H1 (cell line): ENCODE results near the gene PCDHGB7. TPM values are rescaled to one million over a fixed set of nuclear protein-coding genes. Genes with fewer than 3 reads are reported as not detected.

Experiments
- CBX8 ChIP-seq: fragments of 300-800, 300-1000 bp; sonication (generic); IDR thresholded peaks from 2 replicates; pipeline ENCODE4 v1.7.1; 2016; ENCODE audit warnings: low read depth, low read length, borderline replicate concordance
- CEBPB ChIP-seq: IDR thresholded peaks from 2 replicates; pipeline ENCODE4 v1.6.1; 2012; ENCODE audit warnings: low read depth, low read length
- FOSL1 ChIP-seq: IDR thresholded peaks from 2 replicates; pipeline ENCODE4 v1.6.1; 2011; ENCODE audit warnings: mild to moderate bottlenecking, low read depth, low read length, moderate library complexity; ENCODE audit not compliant: insufficient read depth
- KDM4A ChIP-seq: IDR thresholded peaks from one replicate; pipeline ENCODE4 v1.7.1; 2012; ENCODE audit warnings: low read depth, mild to moderate bottlenecking, moderate library complexity, low read length, inconsistent platforms; ENCODE audit not compliant: severe bottlenecking
- RFX5 ChIP-seq: IDR thresholded peaks from 2 replicates; pipeline ENCODE4 v1.6.1; 2011; ENCODE audit warnings: low read depth, low read length, improper control_type of control experiment, borderline replicate concordance
- SIX5 ChIP-seq: IDR thresholded peaks from 2 replicates; pipeline ENCODE4 v1.6.1; 2011; ENCODE audit warnings: mild to moderate bottlenecking, low read depth, low read length
- TEAD4 ChIP-seq: IDR thresholded peaks from 2 replicates; pipeline ENCODE4 v1.6.1; 2012; ENCODE audit warnings: low read depth, low read length, inconsistent platforms, mixed read lengths
- polyA plus RNA-seq, 7 experiments: library from polyadenylated mRNA; depleted of rRNA in 3 of 7; stranded (reverse) in 5 of 7; unstranded in 2 of 7; fragments of >200 nt in 5 of 7; fragments of 200-250 nt in 2 of 7; gene quantifications; 1 replicate in 5 of 7; 2 replicates in 1 of 7; 4 replicates in 1 of 7; pipeline versions ENCODE4 v1.2.1 to v1.2.3, GENCODE V29; 2011 to 2013; ENCODE audit warnings: missing spikeins in 2 of 7, mixed read lengths in 2 of 7
- total RNA-seq: library from RNA; stranded (reverse); fragmentation: NEBNext Ultra II Directional; extraction: Animal tissue kit (Norgen Biotek cat#: 25700); gene quantifications from 2 replicates; pipeline ENCODE4 v1.2.1, GENCODE V29; 2021

PCDHGB7 gene
- total and polyA plus RNA-seq, 2 of the 8 experiments (the other 6 are each of a cell fraction or from before 2014, with no cell fraction given) = 4.1 to 9.5 TPM

DNA sequence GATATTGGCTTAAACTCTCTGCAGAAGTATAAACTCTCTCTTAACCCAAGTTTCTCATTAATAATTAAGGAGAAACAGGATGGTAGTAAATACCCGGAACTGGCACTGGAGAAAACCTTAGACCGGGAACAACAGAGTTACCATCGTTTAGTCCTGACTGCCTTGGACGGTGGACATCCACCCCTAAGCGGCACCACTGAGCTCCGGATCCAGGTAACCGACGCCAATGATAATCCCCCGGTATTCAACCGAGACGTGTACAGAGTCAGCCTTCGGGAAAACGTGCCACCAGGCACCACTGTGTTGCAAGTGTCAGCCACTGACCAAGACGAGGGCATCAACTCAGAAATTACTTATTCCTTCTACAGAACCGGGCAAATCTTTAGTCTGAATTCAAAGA, 18.9 kb upstream of the PCDHGB7 start (continued):
- TF ChIP-seq RFX5 (no peak), CBX8 (no peak), FOSL1 (no peak), TEAD4 (no peak), KDM4A (no peak), CEBPB (no peak), SIX5 (no peak)
